Measurements from ENCODE around the gene FBXO3.

GRCh38 chr11:33721984-33722383 is 52.3 kb downstream of the FBXO3 start:
- TF ChIP-seq REST (IDR thresholded peaks at IDR 0.05; ENCODE audit: low read depth) (no peak), ELF1 (IDR thresholded peaks at IDR 0.05; ENCODE audit: borderline replicate concordance, low read depth) (no peak), CTCF (IDR thresholded peaks at IDR 0.05 in 2 of 3, conservative IDR thresholded peaks at IDR 0.05 in 1 of 3; ENCODE audit: borderline replicate concordance in 1 of 3, insufficient read depth in 1 of 3, low read depth in 2 of 3, low read length in 2 of 3) (no peak), ZNF274 (IDR thresholded peaks at IDR 0.05; ENCODE audit: low read depth, low read length) (no peak), ZBTB33 (IDR thresholded peaks at IDR 0.05; ENCODE audit: extremely low read depth, insufficient replicate concordance, low read length) (no peak), SIN3A (IDR thresholded peaks at IDR 0.05; ENCODE audit: low read depth) (no peak), FOSL1 (IDR thresholded peaks at IDR 0.05; ENCODE audit: low read depth) (no peak), POLR2AphosphoS5 (IDR thresholded peaks at IDR 0.05; ENCODE audit: low read depth, low read length) (no peak), SP1 (IDR thresholded peaks at IDR 0.05; ENCODE audit: low read depth) (no peak), EZH2phosphoT487 (IDR thresholded peaks at IDR 0.05; ENCODE audit: borderline replicate concordance) (no peak), EZH2 (IDR thresholded peaks at IDR 0.05) (no peak)
